Measurements from ENCODE around the gene LCE3B.

The LCE3B gene

GRCh38 chr1:152658649-152659048 is 45.0 kb downstream of the LCE3B start:
- DNase-seq (ENCODE audit: low read depth): no peak

DNA sequence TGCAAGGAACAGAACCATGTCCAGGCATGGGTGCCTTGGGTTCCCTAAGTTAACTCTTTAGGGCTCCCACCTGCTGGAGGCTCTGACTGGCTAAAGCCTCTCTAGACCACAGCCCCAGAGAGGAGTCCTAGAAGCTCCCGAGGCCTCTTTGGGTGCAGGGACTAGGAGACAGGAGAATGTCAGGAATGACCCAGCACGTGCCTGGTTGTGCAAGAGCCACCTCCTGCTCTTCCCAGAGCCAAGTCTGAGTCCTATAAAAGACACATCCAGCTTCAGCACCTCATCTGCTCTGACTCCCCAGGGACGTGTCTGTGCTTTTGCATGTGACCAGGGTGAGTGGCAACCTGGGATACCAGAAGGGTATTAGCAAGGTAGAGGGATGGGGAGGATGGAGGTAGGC is 49.5 kb downstream of the LCE3B start, which contains the start of gene LCE2D:
TSS of gene LCE2D (plus strand) at position 283 of the 400 bp plus-strand sequence. CDS start 726 bp downstream, outside the sequence.
- no peak for DNase-seq (ENCODE audit: low read depth)
